Measurements from ENCODE around the gene SNED1. TPM values are rescaled to one million over a fixed set of nuclear protein-coding genes. Genes with fewer than 3 reads are reported as not detected.

The SNED1 gene
- total RNA-seq, 1 donor from 2014 or later = 22.3 TPM

DNA sequence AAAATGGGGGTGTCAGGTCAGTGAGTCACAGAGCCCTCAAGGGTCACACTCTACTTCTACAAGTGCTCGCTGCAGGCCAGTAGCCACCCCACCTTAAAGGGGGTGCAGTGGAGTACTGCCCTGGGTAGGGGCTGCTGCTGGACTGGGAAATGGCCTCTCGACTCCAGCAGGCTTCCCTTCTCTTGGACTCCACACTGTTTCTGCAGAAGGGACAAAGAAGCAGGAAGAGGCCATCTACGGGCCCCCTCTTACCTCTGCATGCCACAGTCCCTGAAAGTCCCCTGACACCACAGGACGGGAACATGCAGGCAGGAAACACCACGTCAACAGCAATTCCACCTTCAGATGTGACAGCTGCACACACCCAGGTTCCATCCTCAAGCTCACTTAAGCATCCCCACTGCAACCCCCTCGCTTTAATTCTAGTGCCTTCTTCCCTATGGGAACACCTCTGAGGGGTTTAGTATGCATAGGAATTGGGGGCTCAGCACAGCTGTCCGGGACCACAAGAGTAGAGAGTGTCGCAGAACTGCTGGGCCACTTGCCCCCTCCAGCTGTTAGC, 22.3 kb downstream of the SNED1 start:
- intact Hi-C loops (cut with micrococcal nuclease) = no loop called here

GRCh38 chr2:241025639-241026038, 27.2 kb downstream of the SNED1 start:
- intact Hi-C loops (cut with micrococcal nuclease) = no loop called here

DNA sequence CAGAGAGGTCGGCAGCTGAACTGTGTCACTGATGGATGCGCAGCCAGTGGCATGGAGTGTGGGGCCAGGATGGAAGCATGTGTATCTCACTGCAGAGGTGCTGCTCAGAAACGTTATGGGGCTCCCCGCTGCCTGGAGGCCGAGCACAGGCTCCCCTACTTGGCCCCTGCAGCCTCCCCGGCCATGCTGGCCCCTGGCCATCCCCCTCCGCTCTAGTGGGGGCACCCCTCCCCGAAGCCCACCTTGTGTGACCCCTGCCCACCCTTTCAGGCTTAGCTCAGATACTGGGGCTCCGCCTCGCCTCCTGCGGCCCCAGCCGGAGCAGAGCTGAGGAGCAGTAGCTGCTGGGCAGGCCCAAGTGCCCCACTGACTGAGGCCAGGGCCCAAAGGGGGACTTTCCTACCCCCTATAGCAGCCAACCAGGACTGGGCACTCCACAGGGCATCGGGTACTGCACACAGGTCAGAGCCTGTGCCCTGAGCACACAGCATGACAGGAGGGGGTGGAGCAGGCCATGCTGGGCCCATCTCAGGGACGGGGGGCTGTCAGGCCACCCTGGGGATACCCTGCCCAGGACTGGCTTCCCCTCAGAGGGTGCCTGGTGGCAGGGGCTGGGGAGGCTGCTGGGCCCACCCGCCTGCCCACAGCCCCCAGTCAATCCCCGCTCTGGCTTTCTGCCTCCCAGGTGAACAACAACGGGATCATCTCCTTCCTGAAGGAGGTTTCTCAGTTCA, 31.3 kb downstream of the SNED1 start:
- intact Hi-C loops (cut with micrococcal nuclease) = no loop called here

- intact Hi-C loops (cut with micrococcal nuclease) = no loop called here
These were observed 31.9 kb downstream of the SNED1 start for GRCh38 chr2:241030333-241030680.

DNA sequence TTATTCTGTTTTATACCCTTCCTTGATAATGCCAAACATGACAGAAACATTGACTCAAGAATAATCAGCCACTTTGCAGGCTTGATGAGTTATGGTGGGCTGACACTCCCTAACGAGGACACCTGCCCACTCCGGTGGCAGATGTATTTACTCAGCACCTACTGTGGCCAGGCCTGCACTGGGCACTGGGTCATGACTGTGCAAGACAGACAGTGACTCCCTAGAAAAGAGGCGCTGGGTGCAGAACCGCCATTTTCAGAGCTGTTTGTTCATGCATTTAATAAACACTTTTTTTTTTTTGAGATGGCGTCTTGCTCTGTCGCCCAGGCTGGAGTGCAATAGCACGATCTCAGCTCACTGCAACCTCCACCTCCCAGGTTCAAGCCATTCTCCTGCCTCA, 32.5 kb downstream of the SNED1 start:
- intact Hi-C loops (cut with micrococcal nuclease) = no loop called here

- intact Hi-C loops (cut with micrococcal nuclease) = no loop called here
These were observed 33.2 kb downstream of the SNED1 start for GRCh38 chr2:241031436-241032165.

DNA sequence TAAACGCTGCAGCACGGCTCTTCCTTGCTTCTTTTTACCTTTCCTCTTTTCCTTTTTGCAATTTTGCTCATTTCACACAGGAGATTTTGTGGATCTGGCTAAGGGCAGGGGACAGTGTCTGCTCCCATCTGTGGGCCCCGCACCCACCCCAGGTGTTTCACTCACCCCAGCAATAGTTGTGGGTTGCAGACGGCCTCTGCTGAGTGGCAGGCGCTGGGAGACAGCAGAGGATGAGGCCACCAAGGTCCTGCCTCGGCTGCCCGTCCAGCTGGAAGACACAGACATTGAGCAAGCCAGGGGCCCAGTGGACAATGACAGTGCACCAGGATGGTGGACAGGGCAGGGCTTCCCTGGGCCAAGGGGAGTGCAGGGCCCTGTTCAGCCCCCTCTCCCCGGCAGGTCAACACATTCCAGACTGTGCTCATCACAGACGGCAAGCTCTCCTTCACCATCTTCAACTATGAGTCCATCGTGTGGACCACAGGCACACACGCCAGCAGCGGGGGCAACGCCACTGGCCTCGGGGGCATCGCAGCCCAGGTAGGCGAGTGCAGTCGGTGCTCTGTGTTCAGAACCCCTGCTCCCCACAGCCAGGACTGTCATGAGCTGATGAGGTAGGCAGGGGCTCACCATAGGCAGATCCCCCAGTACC, 35.0 kb downstream of the SNED1 start:
- intact Hi-C loops (cut with micrococcal nuclease) = no loop called here

GRCh38 chr2:241033994-241034393, 35.6 kb downstream of the SNED1 start:
- intact Hi-C loops (cut with micrococcal nuclease) = no loop called here

DNA sequence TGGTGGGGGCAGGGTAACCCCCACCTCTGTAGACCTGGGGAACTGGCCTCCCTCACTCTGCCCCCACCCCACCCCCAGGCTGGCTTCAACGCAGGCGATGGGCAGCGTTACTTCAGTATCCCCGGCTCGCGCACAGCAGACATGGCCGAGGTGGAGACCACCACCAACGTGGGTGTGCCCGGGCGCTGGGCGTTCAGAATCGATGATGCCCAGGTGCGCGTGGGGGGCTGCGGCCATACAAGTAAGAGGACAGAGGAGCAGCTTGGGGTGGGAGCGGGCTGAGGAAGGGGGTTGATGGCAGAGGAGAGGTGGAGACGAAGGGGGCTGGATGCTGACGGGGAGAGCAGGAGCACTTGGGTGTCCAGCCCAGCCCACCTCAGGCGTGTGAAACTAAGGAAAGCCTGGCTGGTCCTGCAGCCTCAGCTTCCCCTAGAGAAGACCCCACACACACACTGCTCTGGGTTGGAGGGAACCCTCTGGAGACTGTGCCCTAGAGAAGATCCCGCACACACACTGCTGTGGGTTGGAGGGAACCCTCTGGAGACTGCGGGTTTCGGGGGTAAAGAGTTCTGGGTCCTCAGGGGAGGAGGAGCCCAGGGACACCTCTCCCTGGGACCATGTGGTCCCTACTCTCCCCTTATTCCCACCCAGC, 36.2 kb downstream of the SNED1 start:
- intact Hi-C loops (cut with micrococcal nuclease) = loop anchor here (5.0 kb wide), 4 partner anchors 43 to 323 kb away; partner anchors contain the start of genes FARP2, HDLBP and SEPTIN2

- intact Hi-C loops (cut with micrococcal nuclease) = loop anchor here (5.0 kb wide), 4 partner anchors 42 to 322 kb away; partner anchors contain the start of genes FARP2, HDLBP and SEPTIN2
These were observed 36.9 kb downstream of the SNED1 start for GRCh38 chr2:241035142-241035817.

GRCh38 chr2:241035818-241036396, 37.5 kb downstream of the SNED1 start:
- intact Hi-C loops (cut with micrococcal nuclease) = loop anchor here (1.0 to 5.0 kb wide), 9 partner anchors 28 to 321 kb away; partner anchors contain the start of genes FARP2, HDLBP, MTERF4 and PASK

- intact Hi-C loops (cut with micrococcal nuclease) = loop anchor here (1.0 to 5.0 kb wide), 9 partner anchors 28 to 321 kb away; partner anchors contain the start of genes FARP2, HDLBP, MTERF4 and PASK
These were observed 38.1 kb downstream of the SNED1 start for GRCh38 chr2:241036397-241036963.

GRCh38 chr2:241036964-241037421, 38.6 kb downstream of the SNED1 start:
- intact Hi-C loops (cut with micrococcal nuclease) = loop anchor here (1.0 to 5.0 kb wide), 9 partner anchors 27 to 320 kb away; partner anchors contain the start of genes FARP2, HDLBP, MTERF4 and PASK

GRCh38 chr2:241037498-241037897, 39.1 kb downstream of the SNED1 start:
- intact Hi-C loops (cut with micrococcal nuclease) = loop anchor here (2.0 to 5.0 kb wide), 5 partner anchors 40 to 320 kb away; partner anchors contain the start of genes FARP2, HDLBP, MTERF4 and SEPTIN2

- intact Hi-C loops (cut with micrococcal nuclease) = loop anchor here (5.0 kb wide), 4 partner anchors 39 to 319 kb away; partner anchors contain the start of genes FARP2, HDLBP and SEPTIN2
These were observed 40.2 kb downstream of the SNED1 start for GRCh38 chr2:241038374-241039180.

DNA sequence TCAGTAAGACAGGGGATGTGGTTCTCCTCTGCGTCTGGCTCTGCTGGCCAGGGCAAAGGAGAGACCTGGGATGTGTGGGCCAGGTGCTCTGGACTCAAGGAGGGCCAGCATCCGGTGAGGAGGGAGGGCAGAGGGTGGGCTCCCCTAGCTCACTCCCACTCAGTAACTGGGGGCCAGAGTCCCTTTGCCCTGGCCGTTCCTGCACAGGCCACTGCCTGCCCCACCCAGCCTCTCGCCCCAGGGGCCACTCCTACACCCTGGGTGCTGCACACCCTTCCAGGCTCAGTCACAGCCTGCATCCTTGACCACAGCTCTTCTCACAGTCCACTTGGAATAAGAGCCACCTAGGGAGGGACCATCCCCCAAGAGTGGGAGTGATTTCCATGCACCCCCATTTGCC, 41.0 kb downstream of the SNED1 start:
- intact Hi-C loops (cut with micrococcal nuclease) = loop anchor here (5.0 kb wide), 4 partner anchors 38 to 318 kb away; partner anchors contain the start of genes FARP2, HDLBP and SEPTIN2

- intact Hi-C loops (cut with micrococcal nuclease) = no loop called here
These were observed 41.8 kb downstream of the SNED1 start for GRCh38 chr2:241040081-241040803.

Data from T-helper 1 cell treated with Interleukin-12 subunit alpha and Interleukin-12 subunit beta and Interleukin-4 antibody, amounts not matched to agents 30 ng/mL and 1 ng/mL, for 36 hours (primary cell).